Retinal pigment epithelial cell (primary cell): ENCODE data around the gene PTPRK.

Experiments
- DNase-seq: peaks from one replicate; pipeline ENCODE4 v3.0.0-alpha.2; 2010; ENCODE audit warnings: low read depth
- H3K4me3 ChIP-seq: 2 replicates; pipeline ENCODE4 v1.5.1; 2011; ENCODE audit warnings: mild to moderate bottlenecking, low read length, control low read depth, moderate library complexity
- CTCF ChIP-seq: conservative IDR thresholded peaks from 2 replicates; pipeline ENCODE4 v1.5.1; 2011; ENCODE audit warnings: low read depth, low read length, control low read depth, inconsistent platforms

The PTPRK gene

GRCh38 chr6:128305228-128305627 lies 215.2 kb downstream of the PTPRK start:
- no peak for TF ChIP-seq CTCF
- H3K4me3 ChIP-seq, result no peak overlapping the region
- DNase-seq, result no peak

GRCh38 chr6:128303870-128304269 lies 216.5 kb downstream of the PTPRK start:
- no peak for DNase-seq
- no peak overlapping the region for H3K4me3 ChIP-seq
- no peak for TF ChIP-seq CTCF

- no peak for DNase-seq
- no peak overlapping the region for H3K4me3 ChIP-seq
- no peak for TF ChIP-seq CTCF
These were observed 217.5 kb downstream of the PTPRK start for GRCh38 chr6:128302942-128303341.

GRCh38 chr6:128295670-128296069 lies 224.7 kb downstream of the PTPRK start:
- TF ChIP-seq CTCF, result peak; percentile 4
- no peak overlapping the region for H3K4me3 ChIP-seq
- DNase-seq, result no peak

- no peak for DNase-seq
- TF ChIP-seq CTCF, result no peak
- no peak overlapping the region for H3K4me3 ChIP-seq
These were observed 230.2 kb downstream of the PTPRK start for GRCh38 chr6:128290221-128290620.

GRCh38 chr6:128284128-128284527 lies 236.3 kb downstream of the PTPRK start:
- DNase-seq, result no peak
- no peak overlapping the region for H3K4me3 ChIP-seq
- no peak for TF ChIP-seq CTCF

GRCh38 chr6:128282961-128283360 lies 237.4 kb downstream of the PTPRK start:
- no peak for TF ChIP-seq CTCF
- DNase-seq, result no peak
- H3K4me3 ChIP-seq, result no peak overlapping the region
